Right lobe of liver (tissue), 6 donors: ENCODE measurements around the gene FAM174C. TPM values are rescaled to one million over a fixed set of nuclear protein-coding genes. Genes with fewer than 3 reads are reported as not detected.

Experiments
- ATAC-seq, 4 donors: fragments of 200-7000 bp; cut with Tn5 transposase; one replicate each; pipeline ENCODE4 v1.9.1; 2020; ENCODE audit warnings: mild to moderate bottlenecking in 4 of 4, moderate library complexity in 4 of 4
- DNase-seq, 3 donors: peaks; one replicate each; pipeline ENCODE4 v3.0.0-alpha.2; 2020
- H3K27ac ChIP-seq, 3 donors: fragments of 200-600 bp; one replicate each; pipeline ENCODE4 v1.8.0; 2022
- H3K27me3 ChIP-seq, 2 donors: fragments of 200-600 bp; one replicate each; pipeline ENCODE4 v1.8.0; 2022
- H3K36me3 ChIP-seq, 4 donors: fragments of 200-600 bp; sonication (generic) in 1 of 4; one replicate each; pipeline versions ENCODE4 v1.5.1 to v1.8.0; 2017 to 2022; ENCODE audit warnings: control low read depth in 1 of 4
- H3K4me1 ChIP-seq, 4 donors: fragments of 200-600 bp; sonication (generic) in 1 of 4; one replicate each; pipeline versions ENCODE4 v1.5.1 to v1.8.0; 2017 to 2022; ENCODE audit warnings: control low read depth in 1 of 4
- H3K4me3 ChIP-seq, 3 donors: fragments of 200-600 bp; one replicate each; pipeline ENCODE4 v1.8.0; 2022
- H3K9me3 ChIP-seq, 4 donors: fragments of 200-600 bp; sonication (generic) in 1 of 4; one replicate each; pipeline versions ENCODE4 v1.5.1 to v1.8.0; 2017 to 2022; ENCODE audit warnings: control low read depth in 1 of 4
- CTCF ChIP-seq, 4 donors: fragments of 200-600 bp in 3 of 4; fragments of 450-650 bp in 1 of 4; IDR thresholded peaks; one replicate each; pipeline versions ENCODE4 v1.5.1 to v1.8.0; 2016 to 2022; ENCODE audit warnings: antibody characterized with exemption in 4 of 4, mild to moderate bottlenecking in 2 of 4
- POLR2A ChIP-seq: fragments of 450-650 bp; IDR thresholded peaks from one replicate; pipeline ENCODE4 v1.6.1; 2017; ENCODE audit warnings: antibody characterized with exemption, mild to moderate bottlenecking
- WGBS: methylation state at CpG from one replicate; pipeline ENCODE4 v1.1.6; 2018; ENCODE audit warnings: low coverage, low lambda C conversion rate; ENCODE audit not compliant: insufficient coverage; ENCODE audit errors: missing lambda C conversion rate; 5-methylcytosine and 5-hydroxymethylcytosine counted together
- intact Hi-C, 2 donors: fragments of 100-400 bp; cut with DNase I; formaldehyde crosslinking; loops; one replicate each; pipeline versions ENCODE4 v1.11.2 to v1.14.1; 2022
- total RNA-seq, 6 experiments: library from RNA; depleted of rRNA in 2 of 6; stranded (reverse); fragments of >200 nt in 2 of 6; fragmentation: NEBNext Ultra II Directional in 3 of 6; extraction: Animal tissue kit (Norgen Biotek cat#: 25700) in 3 of 6; gene quantifications; one replicate each; pipeline versions ENCODE4 v1.1.0 to v1.2.4, GENCODE V29; 2016 to 2023
- donor health status: DM: no; HTN: yes; CAD: no.
- donor health status: DM: no; HTN: no; CAD: no.
- donor health status: DM: no; HTN: no; CAD: no.
- donor health status: DM: no; HTN: yes; CAD: no.
- donor health status: DM: no; HTN: yes; CAD: no.

The FAM174C gene
- total RNA-seq, 6 experiments from 2014 or later = 34.0 to 103 (median 43.8) TPM

DNA sequence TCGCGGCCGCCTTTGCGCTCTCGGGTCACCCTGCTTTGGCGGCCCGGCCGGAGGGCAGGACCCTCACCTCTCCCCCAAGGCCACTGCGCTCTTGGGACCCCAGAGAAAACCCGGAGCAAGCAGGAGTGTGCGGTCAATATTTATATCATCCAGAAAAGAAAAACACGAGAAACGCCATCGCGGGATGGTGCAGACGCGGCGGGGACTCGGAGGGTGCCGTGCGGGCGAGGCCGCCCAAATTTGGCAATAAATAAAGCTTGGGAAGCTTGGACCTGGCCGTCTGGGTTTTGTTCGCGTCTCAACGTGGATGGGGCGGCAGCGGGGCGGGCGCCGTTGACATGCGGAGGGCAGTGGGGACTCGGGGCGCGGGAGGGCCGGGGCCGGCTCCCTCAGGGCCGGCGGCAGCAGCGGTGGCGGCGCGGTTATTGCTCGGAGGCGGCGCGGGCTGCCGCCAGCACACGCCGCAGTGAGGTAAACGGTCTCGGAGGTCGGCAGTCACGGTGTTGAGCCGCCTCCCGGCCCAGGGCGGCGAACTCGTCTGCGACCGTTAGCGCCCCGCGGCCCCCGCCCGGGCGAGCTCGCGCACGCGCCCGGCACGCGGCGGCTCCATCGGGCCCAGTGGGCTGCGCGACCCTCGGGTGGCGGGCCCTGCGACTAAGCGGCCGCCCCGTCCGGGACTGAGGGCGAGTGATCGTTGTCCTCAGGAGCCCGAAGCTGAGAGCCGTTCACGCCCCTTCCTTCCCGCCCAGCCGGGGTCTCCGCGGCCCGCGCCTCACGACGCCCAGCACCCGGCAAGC is 47.0 kb upstream of the FAM174C start:
- TF ChIP-seq POLR2A (no peak), CTCF (IDR thresholded peaks at IDR 0.05) (no peak)
- peaks cover 0 to 11% (median 3%) of the 10 kb centered on the region in 4 donors for H3K36me3 ChIP-seq
- DNase-seq = no peak
- intact Hi-C loops = no loop called here
- ATAC-seq = no peak
- 96% methylated on average over 40 of the region's 100 CpGs for WGBS
- no peaks in the 10 kb centered on the region for H3K27me3 ChIP-seq
- no peaks in the 10 kb centered on the region for H3K4me1 ChIP-seq
- H3K27ac ChIP-seq = no peak overlapping the region
- no peak overlapping the region for H3K4me3 ChIP-seq
- H3K9me3 ChIP-seq = no peaks in the 10 kb centered on the region

- no peaks in the 10 kb centered on the region for H3K9me3 ChIP-seq
- no peak overlapping the region for H3K4me3 ChIP-seq
- intact Hi-C loops = no loop called here
- H3K27me3 ChIP-seq = no peaks in the 10 kb centered on the region
- no peak for ATAC-seq
- H3K27ac ChIP-seq = no peak overlapping the region
- TF ChIP-seq POLR2A (no peak), CTCF (IDR thresholded peaks at IDR 0.05) (no peak)
- no peak for DNase-seq
- WGBS = 97% methylated on average over 42 of the region's 158 CpGs
- H3K4me1 ChIP-seq = no peaks in the 10 kb centered on the region
- H3K36me3 ChIP-seq = peaks cover 0 to 6% (median under 1%) of the 10 kb centered on the region in 4 donors
Measured at GRCh38 chr19:1229056-1229923, 46.0 kb upstream of the FAM174C start.

GRCh38 chr19:1229924-1230782 is 45.2 kb upstream of the FAM174C start:
- no peak overlapping the region for H3K27ac ChIP-seq
- WGBS = 62% methylated on average over 4 of the region's 61 CpGs
- TF ChIP-seq CTCF (IDR thresholded peaks at IDR 0.05) = no peak
- no peak for TF ChIP-seq POLR2A
- intact Hi-C loops = no loop called here
- peaks cover 0 to 6% (median under 1%) of the 10 kb centered on the region in 4 donors for H3K36me3 ChIP-seq
- DNase-seq (no peak), ATAC-seq (no peak)
- H3K9me3 ChIP-seq = no peaks in the 10 kb centered on the region
- H3K27me3 ChIP-seq = no peaks in the 10 kb centered on the region
- no peak overlapping the region for H3K4me3 ChIP-seq
- H3K4me1 ChIP-seq = no peaks in the 10 kb centered on the region

GRCh38 chr19:1230783-1231489 is 44.4 kb upstream of the FAM174C start:
- H3K9me3 ChIP-seq = no peaks in the 10 kb centered on the region
- H3K36me3 ChIP-seq = peaks cover 0 to 6% (median under 1%) of the 10 kb centered on the region in 4 donors
- no peaks in the 10 kb centered on the region for H3K27me3 ChIP-seq
- DNase-seq (no peak), ATAC-seq (no peak)
- TF ChIP-seq POLR2A = no peak
- TF ChIP-seq CTCF (IDR thresholded peaks at IDR 0.05) = no peak
- no peak overlapping the region for H3K4me3 ChIP-seq
- no peaks in the 10 kb centered on the region for H3K4me1 ChIP-seq
- WGBS = 66% methylated on average over 5 of the region's 38 CpGs
- intact Hi-C loops = no loop called here
- H3K27ac ChIP-seq = no peak overlapping the region
